GM21786 (cell line): ENCODE data around the gene FERMT2.
"Not testable (repeated sequence)": the region's sequence is repeated elsewhere in the genome, so short reads cannot be mapped to it uniquely, and the experiment has no call there.

Experiments
- ATAC-seq: cut with Tn5 transposase; IDR thresholded peaks from one replicate; pipeline ENCODE4 v1.9.1; 2021; ENCODE audit not compliant: unreplicated experiment

Gene FERMT2

DNA sequence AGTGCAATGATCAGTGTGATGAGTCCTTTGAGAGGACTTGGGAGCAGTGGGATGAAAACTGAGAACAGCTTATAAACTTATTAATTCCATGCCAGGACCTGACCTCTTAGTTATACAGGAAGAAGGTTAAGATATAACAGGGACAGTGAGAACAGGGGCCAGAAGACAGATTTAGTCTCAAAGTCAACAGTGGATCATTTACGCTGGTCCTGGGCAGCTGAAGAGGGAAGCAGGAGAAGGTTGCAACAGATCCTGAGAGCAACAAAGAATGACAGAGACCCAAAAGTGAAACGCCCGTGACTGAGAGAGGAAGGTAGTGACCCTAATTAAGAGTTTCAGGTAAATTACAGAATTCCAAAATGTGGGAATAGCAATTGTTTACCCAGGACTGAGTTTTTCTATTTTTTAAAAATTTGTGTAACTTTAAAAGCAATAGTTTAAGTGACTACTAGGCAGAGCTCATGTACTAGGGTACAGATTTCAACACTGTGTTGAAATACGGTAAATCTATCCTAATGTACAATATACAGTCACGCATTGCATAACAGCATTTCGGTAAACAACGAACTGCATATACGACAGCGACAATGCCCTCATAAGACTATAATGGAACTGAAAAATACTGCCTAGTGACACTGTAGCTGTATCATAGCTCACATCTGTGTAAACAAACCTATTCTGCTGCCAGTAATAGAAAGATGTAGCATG, 81.8 kb downstream of the FERMT2 start:
- ATAC-seq: no peak

DNA sequence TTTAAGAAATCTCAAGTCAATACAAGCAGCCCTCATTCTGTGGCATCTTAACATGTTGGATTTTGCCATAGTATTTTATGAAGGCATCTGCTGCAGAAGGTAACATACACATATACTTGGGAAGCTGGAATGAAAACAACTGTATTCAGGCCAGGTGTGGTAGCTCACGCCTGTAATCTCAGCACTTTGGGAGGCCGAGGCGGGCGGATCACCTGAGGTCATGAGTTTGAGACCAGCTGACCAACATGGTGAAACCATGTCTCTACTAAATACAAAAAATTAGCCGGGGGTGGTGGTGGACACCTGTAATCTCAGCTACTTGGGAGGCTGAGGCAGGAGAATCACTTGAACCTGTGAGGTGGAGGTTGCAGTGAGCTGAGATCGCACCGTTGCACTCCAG, 86.0 kb downstream of the FERMT2 start:
- not testable (repeated sequence) for ATAC-seq

GRCh38 chr14:52863334-52863700, 87.5 kb downstream of the FERMT2 start:
- ATAC-seq: no peak

- no peak for ATAC-seq
Observed at GRCh38 chr14:52862632-52863333, 88.1 kb downstream of the FERMT2 start.

DNA sequence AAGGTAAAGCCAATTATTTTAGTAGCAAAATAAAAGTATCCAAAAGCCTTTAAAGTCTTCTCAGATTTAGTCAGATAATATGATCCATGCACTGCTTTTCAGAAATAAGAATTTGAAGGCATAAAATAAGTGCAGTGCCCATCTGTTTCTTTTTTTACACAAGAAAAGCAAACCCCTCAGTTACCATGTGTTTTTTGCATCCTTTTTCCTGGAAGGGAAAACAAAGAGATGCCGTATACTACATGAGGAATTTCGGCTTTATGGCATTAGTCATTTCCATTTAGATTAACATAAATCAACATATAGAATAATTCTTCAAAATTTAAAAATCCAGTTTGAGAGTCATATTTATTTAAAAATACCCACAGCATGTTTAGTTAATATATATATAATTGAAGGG, 89.4 kb downstream of the FERMT2 start:
- ATAC-seq: no peak

DNA sequence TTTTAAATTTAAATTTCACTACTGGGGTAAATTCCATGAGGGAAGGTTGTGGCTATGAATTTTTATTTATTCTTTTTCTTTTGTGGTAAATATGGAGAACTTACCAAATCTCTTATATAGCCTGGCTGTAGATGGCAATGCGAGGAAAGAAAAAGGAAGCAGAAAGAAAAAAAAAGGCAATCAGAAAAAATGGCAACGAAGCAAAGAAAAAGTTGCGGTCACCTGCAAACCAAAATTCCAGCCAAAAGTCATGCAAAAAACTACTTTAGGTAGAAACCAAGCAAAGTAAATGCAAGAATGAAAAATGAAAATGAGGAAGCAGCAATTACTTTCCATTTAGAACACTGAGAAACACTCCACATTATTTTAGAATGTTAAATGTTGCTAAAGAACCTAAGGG, 89.9 kb downstream of the FERMT2 start:
- no peak for ATAC-seq

DNA sequence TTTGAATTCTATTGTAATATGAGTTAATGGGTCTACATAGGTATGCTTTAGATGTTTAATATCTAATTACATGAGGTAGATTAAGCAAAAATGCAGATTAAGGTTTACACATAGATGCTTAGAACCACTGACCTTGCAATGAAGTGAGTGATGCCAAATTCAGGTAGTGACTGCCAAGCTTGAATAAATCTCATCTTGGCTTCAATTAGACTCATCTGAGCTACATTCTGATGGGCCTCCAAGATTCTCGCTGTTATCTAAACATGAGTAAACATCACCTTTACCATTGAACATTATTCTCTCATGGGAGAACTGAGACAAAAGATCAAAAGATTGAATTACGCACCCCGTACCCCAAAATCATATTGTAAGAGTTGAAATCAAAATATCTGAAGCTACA, 90.6 kb downstream of the FERMT2 start:
- ATAC-seq: no peak

- ATAC-seq: no peak
Observed at GRCh38 chr14:52856139-52856538, 94.7 kb downstream of the FERMT2 start.

DNA sequence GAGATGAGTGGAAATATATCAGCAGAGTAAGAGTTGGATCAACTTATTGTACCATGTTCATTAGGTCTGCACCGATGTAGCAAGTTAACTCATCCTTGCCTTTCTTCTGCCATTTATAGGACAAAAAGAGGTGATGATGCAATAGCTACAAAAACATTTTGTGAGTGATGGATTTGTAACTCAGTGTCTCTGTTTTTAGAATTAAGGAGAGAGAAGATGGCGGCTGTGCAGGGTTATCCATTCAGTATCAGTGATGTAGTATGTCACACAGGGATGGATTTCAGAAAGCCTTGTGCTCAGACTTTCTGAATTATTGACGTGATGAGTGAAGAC, 97.4 kb downstream of the FERMT2 start:
- ATAC-seq: no peak

DNA sequence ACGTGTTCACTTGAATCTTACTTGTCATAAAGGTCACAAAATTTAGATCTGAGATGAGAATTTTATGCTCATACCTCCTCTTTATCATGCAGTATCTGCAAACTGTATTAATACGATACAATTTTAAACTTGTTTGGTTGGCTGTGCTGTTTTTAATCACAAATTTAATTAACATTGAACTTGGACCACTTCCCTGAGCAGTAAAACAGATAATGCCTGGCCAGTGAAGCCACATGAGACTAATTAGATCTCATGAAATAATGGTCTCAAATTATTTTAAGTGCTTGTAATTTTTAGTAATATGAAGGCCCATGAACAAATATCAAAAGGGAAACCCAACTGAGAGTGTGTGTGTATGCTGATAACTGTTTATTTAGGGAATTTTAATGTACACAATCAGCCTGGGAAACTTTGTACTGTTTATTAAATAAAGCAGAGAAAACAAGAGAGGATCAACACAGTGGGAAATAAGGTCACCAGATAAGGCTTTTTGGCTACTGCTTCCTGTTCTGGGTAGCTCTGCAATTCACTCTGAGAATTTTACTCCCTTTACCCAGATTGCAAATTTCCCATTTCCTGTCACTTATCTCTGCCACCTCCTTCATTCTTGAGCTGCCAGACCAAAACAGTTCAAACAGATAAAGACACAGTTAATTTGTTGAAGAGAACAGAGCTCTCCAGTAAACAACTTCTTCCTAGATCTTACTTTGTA, 97.9 kb downstream of the FERMT2 start:
- no peak for ATAC-seq

- ATAC-seq: no peak
Observed at GRCh38 chr14:52850451-52850909, 100.4 kb downstream of the FERMT2 start.

DNA sequence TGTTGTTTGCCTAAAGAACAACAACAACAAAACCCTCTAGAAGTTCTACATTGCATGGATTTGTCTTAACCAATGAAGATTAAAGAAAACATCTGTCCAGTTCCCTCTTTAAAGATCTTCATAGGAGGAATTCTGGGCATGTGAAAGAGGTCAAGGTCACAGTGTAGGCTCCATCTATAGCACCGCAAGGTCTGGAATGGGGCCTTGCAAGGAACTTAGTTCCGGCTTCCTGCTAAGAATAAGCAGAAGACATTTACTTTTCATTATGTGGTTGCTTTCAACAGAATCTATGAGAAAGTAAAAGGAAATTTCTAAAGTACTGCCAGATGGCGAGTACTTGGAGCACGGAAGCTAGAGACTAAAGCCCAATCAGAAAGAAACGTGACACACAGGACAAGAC, 102.2 kb downstream of the FERMT2 start:
- no peak for ATAC-seq

DNA sequence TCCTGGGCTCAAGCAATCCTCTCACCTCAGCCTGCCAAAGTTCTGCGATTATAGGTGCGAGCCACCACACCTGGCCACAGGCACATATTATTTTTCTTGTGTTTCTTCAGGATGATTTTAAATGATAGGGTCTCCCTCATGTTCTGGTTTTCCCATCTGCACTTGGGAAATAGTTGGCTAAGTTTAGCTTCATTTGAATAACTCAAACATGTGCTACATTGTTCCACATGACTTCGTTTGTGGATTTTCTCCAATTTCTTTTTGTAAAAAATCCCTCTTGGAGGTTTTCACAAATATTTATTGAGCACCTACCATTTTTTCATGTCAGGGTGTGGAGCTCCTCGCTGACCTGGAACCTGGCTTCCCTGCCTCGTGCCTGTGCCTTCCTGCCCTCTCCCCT, 104.3 kb downstream of the FERMT2 start:
- no peak for ATAC-seq

- no peak for ATAC-seq
Observed at GRCh38 chr14:52845081-52845480, 105.8 kb downstream of the FERMT2 start.

DNA sequence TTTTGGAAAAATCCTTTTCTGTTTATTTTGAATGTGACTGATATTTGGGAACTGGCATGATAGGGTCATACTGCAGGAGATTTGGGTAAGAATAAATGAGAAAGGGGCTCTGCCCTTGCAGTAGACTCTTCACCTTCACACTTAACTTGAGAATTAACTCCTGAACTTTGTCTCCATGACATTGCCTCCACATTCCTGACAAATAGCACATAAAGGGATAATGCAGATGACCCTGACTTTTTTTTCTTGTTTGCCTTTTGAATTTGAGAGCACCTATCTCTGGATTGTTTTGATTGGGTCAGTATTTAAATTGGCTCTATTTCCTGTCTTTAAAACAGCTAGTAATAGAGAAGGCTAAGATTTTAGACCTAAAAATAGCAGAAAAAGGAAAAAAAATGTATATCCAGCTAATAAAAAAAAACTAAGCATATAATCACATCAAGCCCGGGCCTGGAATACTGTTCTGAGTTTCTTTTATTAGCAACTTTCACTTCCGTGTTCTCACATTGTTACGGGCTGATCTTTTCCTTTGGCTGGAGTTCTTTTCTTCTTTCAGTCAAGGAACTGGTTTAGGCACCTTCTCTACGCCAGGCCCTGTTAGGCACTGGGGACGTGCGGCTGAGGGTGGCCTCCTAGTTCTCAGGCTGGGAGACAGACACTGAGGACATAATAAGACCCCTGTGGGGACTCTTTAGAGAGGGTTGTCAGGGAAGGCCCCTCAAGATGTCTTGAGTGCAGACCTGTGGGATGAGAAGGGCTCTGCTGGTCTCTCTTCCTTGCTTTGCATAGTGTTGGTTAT, 106.4 kb downstream of the FERMT2 start:
- ATAC-seq: no peak

DNA sequence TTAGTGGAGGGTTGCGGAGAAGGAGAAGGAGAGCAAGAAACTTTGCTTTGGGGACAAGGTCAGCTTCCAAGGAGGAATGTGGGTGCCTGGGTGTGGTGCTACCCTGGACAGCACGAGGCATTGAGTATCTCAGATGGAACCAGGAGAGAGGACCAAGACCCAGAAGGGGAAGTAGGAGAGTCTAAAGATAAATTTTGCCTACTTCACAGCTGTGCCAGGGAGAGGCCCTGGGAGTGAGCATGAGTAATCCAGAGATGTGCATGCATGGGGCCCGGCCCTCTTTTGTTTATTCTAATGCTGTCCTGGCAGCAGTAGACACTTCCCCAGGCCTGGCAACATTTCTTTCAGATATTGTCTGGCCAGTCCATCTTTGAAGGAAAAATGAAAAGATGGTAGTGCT, 110.0 kb downstream of the FERMT2 start:
- ATAC-seq: no peak

GRCh38 chr14:52837451-52837850, 113.4 kb downstream of the FERMT2 start:
- ATAC-seq: no peak

DNA sequence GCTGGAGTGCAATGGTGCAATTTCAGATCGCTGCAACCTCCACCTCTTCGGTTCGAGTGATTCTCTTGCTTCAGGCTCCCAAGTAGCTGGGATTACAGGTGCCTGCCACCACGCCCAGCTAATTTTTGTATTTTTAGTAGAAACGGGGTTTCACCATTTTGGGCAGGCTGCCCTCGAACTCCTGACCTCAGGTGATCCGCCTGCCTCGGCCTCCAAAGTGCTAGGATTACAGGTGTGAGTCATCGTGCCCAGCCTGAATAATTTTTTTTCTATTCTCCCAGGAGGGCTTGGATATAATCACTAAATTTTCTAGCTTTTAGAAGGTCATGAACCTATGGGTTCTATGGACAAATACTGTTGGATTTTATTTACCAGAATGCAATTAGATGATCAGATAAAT, 114.8 kb downstream of the FERMT2 start:
- no peak for ATAC-seq

DNA sequence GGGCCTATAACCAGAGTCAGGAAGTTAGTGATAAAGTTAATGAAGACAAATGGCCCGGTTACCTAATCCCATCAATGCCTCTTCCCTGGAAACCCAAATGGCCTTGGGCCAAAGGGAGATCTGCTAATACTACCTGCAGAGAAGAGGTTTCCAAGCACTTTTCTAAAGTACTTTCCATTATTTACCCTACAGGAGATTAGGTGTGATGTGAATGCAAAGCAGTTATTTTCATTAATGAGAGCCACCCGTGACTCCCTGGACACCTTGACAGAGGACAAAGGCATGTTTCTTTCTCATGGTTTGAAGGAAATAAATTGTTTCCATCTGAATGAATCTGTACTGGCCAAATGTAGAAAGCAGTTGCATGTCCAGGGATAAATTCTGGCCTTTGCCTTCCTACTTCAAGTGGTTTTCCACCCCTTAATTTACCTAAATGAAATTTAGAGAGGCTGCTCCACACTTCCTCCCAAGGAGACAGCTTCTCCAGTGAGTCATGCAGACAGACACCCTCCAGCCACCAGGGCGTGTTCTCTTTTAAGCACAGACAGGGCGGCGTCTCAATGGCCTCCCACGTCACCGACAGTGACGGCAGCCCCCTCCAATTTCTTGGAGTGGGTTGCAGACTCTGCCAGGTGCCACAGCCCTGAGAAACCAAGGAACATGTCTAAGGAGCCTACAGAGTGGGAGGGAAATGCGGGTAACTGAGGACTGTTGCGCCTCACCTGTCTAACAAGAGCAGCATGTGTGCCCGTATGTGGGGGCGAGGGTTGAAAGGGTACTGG, 115.5 kb downstream of the FERMT2 start:
- ATAC-seq: no peak

GRCh38 chr14:52834440-52834842, 116.4 kb downstream of the FERMT2 start:
- ATAC-seq: no peak

- no peak for ATAC-seq
Observed at GRCh38 chr14:52833891-52834290, 117.0 kb downstream of the FERMT2 start.
